ENCODE results near the gene ADGRB3.

The ADGRB3 gene

GRCh38 chr6:68695838-68696237 is 60.8 kb downstream of the ADGRB3 start:
- H3K4me3 ChIP-seq (ENCODE audit: low read length), result no peak overlapping the region
- no peak for TF ChIP-seq CTCF (IDR thresholded peaks at IDR 0.05; ENCODE audit: insufficient read depth, low read depth, low read length, missing control alignments)

GRCh38 chr6:68697394-68697793 is 62.3 kb downstream of the ADGRB3 start:
- no peak for TF ChIP-seq CTCF (IDR thresholded peaks at IDR 0.05; ENCODE audit: insufficient read depth, low read depth, low read length, missing control alignments)
- DNase-seq (ENCODE audit: low read depth), result no peak
- no peak overlapping the region for H3K4me3 ChIP-seq (ENCODE audit: low read length)

More at GRCh38 chr6:68695838-68696237, 60.8 kb downstream of the ADGRB3 start:
- DNase-seq (ENCODE audit: low read depth), result no peak

DNA sequence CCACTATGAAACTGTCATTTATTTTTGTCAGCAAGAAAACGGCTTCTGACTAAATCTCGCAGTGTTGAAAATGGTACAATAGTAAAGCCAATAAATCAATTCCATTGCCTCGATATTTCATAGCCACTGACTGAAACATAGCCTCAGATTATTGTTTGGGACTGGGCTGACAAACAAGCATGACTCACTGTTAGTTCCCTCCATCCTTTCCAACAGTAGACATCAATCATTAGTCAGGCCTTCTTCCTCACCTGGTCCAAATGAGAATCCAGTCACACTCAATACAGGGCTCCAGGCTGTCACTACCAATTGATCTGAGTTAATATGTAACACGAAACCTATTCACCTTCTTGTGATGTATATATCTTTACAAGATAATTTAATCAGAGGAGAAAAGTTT is 66.1 kb downstream of the ADGRB3 start:
- TF ChIP-seq CTCF (IDR thresholded peaks at IDR 0.05; ENCODE audit: insufficient read depth, low read depth, low read length, missing control alignments), result no peak
- peak; percentile 1 for DNase-seq (ENCODE audit: low read depth)
- no peak overlapping the region for H3K4me3 ChIP-seq (ENCODE audit: low read length)

GRCh38 chr6:68704485-68704884 is 69.4 kb downstream of the ADGRB3 start:
- DNase-seq (ENCODE audit: low read depth), result no peak
- no peak for TF ChIP-seq CTCF (IDR thresholded peaks at IDR 0.05; ENCODE audit: insufficient read depth, low read depth, low read length, missing control alignments)
- no peak overlapping the region for H3K4me3 ChIP-seq (ENCODE audit: low read length)

GRCh38 chr6:68709091-68709490 is 74.0 kb downstream of the ADGRB3 start:
- TF ChIP-seq CTCF (IDR thresholded peaks at IDR 0.05; ENCODE audit: insufficient read depth, low read depth, low read length, missing control alignments), result no peak
- no peak for DNase-seq (ENCODE audit: low read depth)
- no peak overlapping the region for H3K4me3 ChIP-seq (ENCODE audit: low read length)

DNA sequence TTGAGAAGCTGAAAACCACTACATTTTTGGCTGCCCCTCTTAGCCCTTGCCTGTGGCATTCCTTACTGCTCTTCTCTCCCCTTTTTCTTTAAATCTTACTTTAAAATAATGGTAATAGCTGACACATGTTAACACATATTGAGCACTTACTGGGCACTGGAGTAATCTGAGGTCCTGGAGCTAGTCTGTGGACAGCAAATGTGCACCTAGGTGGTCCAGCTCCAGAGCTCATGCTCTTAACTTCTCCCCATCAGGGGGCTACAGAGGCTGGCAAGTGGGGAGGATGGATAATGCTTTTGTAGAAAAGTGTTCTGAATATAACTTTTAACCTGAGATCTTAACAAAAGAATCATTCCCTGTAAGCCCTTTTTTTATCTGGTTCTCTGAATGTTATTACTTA is 74.8 kb downstream of the ADGRB3 start:
- H3K4me3 ChIP-seq (ENCODE audit: low read length), result no peak overlapping the region
- DNase-seq (ENCODE audit: low read depth), result no peak
- no peak for TF ChIP-seq CTCF (IDR thresholded peaks at IDR 0.05; ENCODE audit: insufficient read depth, low read depth, low read length, missing control alignments)

GRCh38 chr6:68710496-68710895 is 75.4 kb downstream of the ADGRB3 start:
- H3K4me3 ChIP-seq (ENCODE audit: low read length), result no peak overlapping the region
- TF ChIP-seq CTCF (IDR thresholded peaks at IDR 0.05; ENCODE audit: insufficient read depth, low read depth, low read length, missing control alignments), result no peak
- DNase-seq (ENCODE audit: low read depth), result no peak

All from epithelial cell of esophagus (primary cell).